ENCODE results near the gene RASL12. TPM values are rescaled to one million over a fixed set of nuclear protein-coding genes. Genes with fewer than 3 reads are reported as not detected.

RASL12 gene
- total and polyA plus RNA-seq, 2 donors: 2.7 to 6.8 TPM

DNA sequence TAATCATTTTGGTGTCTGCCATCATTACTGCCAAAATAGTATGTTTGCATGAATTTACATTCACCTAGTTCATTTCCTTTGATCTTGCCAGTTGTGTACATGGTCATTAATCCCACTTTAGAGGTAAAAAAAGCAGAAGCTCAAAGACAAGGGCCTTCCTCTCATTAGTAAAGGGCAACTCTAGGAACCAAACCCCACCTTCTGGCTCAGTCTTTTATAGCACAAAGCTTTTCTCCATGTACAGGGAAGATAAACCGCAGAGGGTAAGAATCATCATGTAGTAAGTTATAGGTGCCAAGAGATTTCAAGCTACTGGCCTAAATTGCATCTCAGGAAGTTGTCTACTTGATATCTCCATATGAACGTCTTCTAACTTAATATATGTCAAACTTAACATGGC lies 58.8 kb downstream of the RASL12 start:
- Histone ChIP-seq H3K4me1 (ENCODE audit: control insufficient read depth in 2 of 2, insufficient read depth in 2 of 2, low read length in 2 of 2) (no peaks in the 10 kb centered on the region), H3K4me3 (ENCODE audit: low read length in 2 of 2) (no peak overlapping the region), H3K36me3 (ENCODE audit: control insufficient read depth in 2 of 2, insufficient read depth in 2 of 2, low read length in 1 of 2) (peaks cover 15 to 20% of the 10 kb centered on the region in 2 donors), H3K27ac (ENCODE audit: low read depth in 1 of 2, low read length in 1 of 2) (no peak overlapping the region), H3K27me3 (ENCODE audit: control insufficient read depth in 2 of 2, insufficient read depth in 1 of 2, low read length in 1 of 2) (no peaks in the 10 kb centered on the region), H3K9me3 (ENCODE audit: control insufficient read depth in 2 of 2, insufficient read depth in 1 of 2, low read length in 1 of 2) (peaks cover 3 to 5% of the 10 kb centered on the region in 2 donors)
- 70% methylated on average over 2 of the region's 2 CpGs for WGBS
- DNase-seq (ENCODE audit: low read depth in 6 of 9, low spot score in 9 of 9): no peak

DNA sequence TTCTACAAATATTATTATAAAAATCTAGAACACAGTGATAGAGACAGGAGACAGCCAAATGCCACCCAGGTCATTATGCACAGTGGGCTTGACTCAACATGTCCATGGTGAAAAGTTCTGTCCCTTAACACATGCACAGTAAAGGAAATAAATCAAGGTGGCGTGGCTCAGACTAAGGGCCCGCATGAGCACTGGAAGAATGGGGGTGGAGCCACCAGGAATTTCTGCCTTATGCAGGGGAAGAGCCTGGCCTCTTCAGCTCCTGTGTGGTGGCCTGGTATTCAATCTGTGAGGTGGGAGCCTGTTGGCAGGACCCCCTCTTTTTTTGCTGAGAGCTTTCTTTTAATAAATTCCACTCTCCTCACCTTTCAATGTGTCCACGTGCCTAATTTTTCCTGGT lies 60.9 kb downstream of the RASL12 start:
- Histone ChIP-seq H3K4me3 (ENCODE audit: low read length in 2 of 2) (no peak overlapping the region), H3K9me3 (ENCODE audit: control insufficient read depth in 2 of 2, insufficient read depth in 1 of 2, low read length in 1 of 2) (no peaks in the 10 kb centered on the region), H3K36me3 (ENCODE audit: control insufficient read depth in 2 of 2, insufficient read depth in 2 of 2, low read length in 1 of 2) (peaks cover 5 to 6% of the 10 kb centered on the region in 2 donors), H3K4me1 (ENCODE audit: control insufficient read depth in 2 of 2, insufficient read depth in 2 of 2, low read length in 2 of 2) (no peaks in the 10 kb centered on the region), H3K27ac (ENCODE audit: low read depth in 1 of 2, low read length in 1 of 2) (no peak overlapping the region), H3K27me3 (ENCODE audit: control insufficient read depth in 2 of 2, insufficient read depth in 1 of 2, low read length in 1 of 2) (no peaks in the 10 kb centered on the region)
- 97% methylated on average over 3 of the region's 3 CpGs for WGBS
- DNase-seq (ENCODE audit: low read depth in 6 of 9, low spot score in 9 of 9): no peak

DNA sequence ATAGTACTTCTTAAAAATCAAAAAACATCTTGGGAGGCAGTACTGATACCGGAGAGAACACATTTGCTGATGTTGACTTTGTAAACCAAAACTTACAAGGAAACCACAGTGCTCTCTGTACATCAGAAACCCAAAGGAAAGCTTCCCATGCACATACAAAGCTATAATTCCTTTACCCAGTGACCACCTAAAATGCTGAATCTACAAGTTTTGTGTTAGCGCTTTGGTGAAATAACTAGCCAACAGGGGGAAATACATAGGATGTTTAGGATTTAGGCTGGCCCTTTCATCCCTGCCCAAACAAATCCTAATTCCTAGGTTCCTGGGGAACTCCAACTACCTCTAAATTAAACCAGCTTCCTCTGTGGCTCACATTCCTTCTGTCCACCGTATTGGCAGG lies 62.8 kb downstream of the RASL12 start:
- Histone ChIP-seq H3K27ac (ENCODE audit: low read depth in 1 of 2, low read length in 1 of 2) (no peak overlapping the region), H3K36me3 (ENCODE audit: control insufficient read depth in 2 of 2, insufficient read depth in 2 of 2, low read length in 1 of 2) (peaks cover 0 to 3% of the 10 kb centered on the region in 2 donors), H3K4me1 (ENCODE audit: control insufficient read depth in 2 of 2, insufficient read depth in 2 of 2, low read length in 2 of 2) (no peaks in the 10 kb centered on the region), H3K9me3 (ENCODE audit: control insufficient read depth in 2 of 2, insufficient read depth in 1 of 2, low read length in 1 of 2) (no peaks in the 10 kb centered on the region), H3K27me3 (ENCODE audit: control insufficient read depth in 2 of 2, insufficient read depth in 1 of 2, low read length in 1 of 2) (no peaks in the 10 kb centered on the region), H3K4me3 (ENCODE audit: low read length in 2 of 2) (no peak overlapping the region)
- WGBS: 97% methylated on average over 3 of the region's 3 CpGs
- no peak for DNase-seq (ENCODE audit: low read depth in 6 of 9, low spot score in 9 of 9)

Other genes with a start within 250 kb of the RASL12 start
- 8.0 TPM for gene PIF1, start 242.3 kb downstream of the RASL12 start, total RNA-seq
- 8.4 TPM for gene PIF1, start 242.3 kb downstream of the RASL12 start, polyA plus RNA-seq
- gene PLEKHO2, start 226.1 kb downstream of the RASL12 start, total RNA-seq: 18.2 TPM
- 18.7 TPM for gene PLEKHO2, start 226.1 kb downstream of the RASL12 start, polyA plus RNA-seq
- gene ANKDD1A, start 156.1 kb downstream of the RASL12 start, total RNA-seq: 1.2 TPM
- 3.6 TPM for gene ANKDD1A, start 156.1 kb downstream of the RASL12 start, polyA plus RNA-seq
- gene SPG21, start 78.1 kb downstream of the RASL12 start, total RNA-seq: 44.4 TPM
- gene SPG21, start 78.1 kb downstream of the RASL12 start, polyA plus RNA-seq: 71.5 TPM
- gene MTFMT, start 38.4 kb downstream of the RASL12 start, total RNA-seq: 9.7 TPM
- gene MTFMT, start 38.4 kb downstream of the RASL12 start, polyA plus RNA-seq: 9.6 TPM
- gene SLC51B, start 22.6 kb downstream of the RASL12 start, total RNA-seq: not detected
- 0.16 TPM for gene SLC51B, start 22.6 kb downstream of the RASL12 start, polyA plus RNA-seq
- gene KBTBD13, start 8.8 kb upstream of the RASL12 start, total RNA-seq: under 0.01 TPM
- gene KBTBD13, start 8.8 kb upstream of the RASL12 start, polyA plus RNA-seq: under 0.01 TPM
- 0.61 TPM for gene UBAP1L, start 47.2 kb upstream of the RASL12 start, total RNA-seq
- 6.1 TPM for gene UBAP1L, start 47.2 kb upstream of the RASL12 start, polyA plus RNA-seq
- gene PDCD7, start 65.8 kb upstream of the RASL12 start, total RNA-seq: 12.2 TPM
- 16.6 TPM for gene PDCD7, start 65.8 kb upstream of the RASL12 start, polyA plus RNA-seq
- gene CLPX, start 117.4 kb upstream of the RASL12 start, total RNA-seq: 42.0 TPM
- gene CLPX, start 117.4 kb upstream of the RASL12 start, polyA plus RNA-seq: 23.5 TPM
- gene CILP, start 143.5 kb upstream of the RASL12 start, total RNA-seq: 0.85 TPM
- 5.2 TPM for gene CILP, start 143.5 kb upstream of the RASL12 start, polyA plus RNA-seq
- gene PARP16, start 218.9 kb upstream of the RASL12 start, total RNA-seq: 7.9 TPM
- gene PARP16, start 218.9 kb upstream of the RASL12 start, polyA plus RNA-seq: 12.7 TPM
- 1,133 TPM for gene RNU5A-1, start 228.1 kb upstream of the RASL12 start, total RNA-seq
- gene RNU5A-1, start 228.1 kb upstream of the RASL12 start, polyA plus RNA-seq: not detected
- gene RNU5B-1, start 236.7 kb upstream of the RASL12 start, total RNA-seq: 2,123 TPM
- gene RNU5B-1, start 236.7 kb upstream of the RASL12 start, polyA plus RNA-seq: not detected

All from thymus (tissue), 11 donors.